Astrocyte (in vitro differentiated cells and primary cell): ENCODE data around the gene SSBP2.

Source experiments
- EZH2 ChIP-seq: IDR thresholded peaks from 2 replicates; pipeline ENCODE4 v1.6.1; 2012; ENCODE audit warnings: mild to moderate bottlenecking, low read length, inconsistent platforms; ENCODE audit not compliant: insufficient read depth
- TF ChIP-seq, protein P1 (sequence below): IDR thresholded peaks from 2 replicates; pipeline ENCODE4 v1.5.1; 2011; ENCODE audit warnings: low read depth, mild to moderate bottlenecking, inconsistent platforms, low read length, moderate library complexity; ENCODE audit not compliant: insufficient read depth

DNA sequence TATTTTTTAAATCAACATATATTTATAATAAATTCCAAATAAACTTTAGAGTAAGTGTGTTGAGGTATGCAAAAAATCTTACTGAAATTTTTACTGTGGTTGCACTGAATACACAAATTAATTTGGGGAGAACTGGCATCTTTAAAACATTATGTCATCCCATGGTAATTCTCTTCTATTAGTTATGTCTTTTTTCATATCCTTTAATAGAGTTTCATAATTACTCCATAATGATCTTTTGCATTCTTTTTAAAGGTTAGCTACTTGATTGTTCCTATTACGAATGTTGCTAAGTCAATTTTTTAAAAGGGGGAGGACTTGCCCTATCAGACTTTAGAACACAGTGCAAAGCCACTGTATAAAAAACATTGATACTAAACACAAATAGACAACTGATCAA, 26.8 kb downstream of the SSBP2 start:
- TF ChIP-seq, protein P1, sequence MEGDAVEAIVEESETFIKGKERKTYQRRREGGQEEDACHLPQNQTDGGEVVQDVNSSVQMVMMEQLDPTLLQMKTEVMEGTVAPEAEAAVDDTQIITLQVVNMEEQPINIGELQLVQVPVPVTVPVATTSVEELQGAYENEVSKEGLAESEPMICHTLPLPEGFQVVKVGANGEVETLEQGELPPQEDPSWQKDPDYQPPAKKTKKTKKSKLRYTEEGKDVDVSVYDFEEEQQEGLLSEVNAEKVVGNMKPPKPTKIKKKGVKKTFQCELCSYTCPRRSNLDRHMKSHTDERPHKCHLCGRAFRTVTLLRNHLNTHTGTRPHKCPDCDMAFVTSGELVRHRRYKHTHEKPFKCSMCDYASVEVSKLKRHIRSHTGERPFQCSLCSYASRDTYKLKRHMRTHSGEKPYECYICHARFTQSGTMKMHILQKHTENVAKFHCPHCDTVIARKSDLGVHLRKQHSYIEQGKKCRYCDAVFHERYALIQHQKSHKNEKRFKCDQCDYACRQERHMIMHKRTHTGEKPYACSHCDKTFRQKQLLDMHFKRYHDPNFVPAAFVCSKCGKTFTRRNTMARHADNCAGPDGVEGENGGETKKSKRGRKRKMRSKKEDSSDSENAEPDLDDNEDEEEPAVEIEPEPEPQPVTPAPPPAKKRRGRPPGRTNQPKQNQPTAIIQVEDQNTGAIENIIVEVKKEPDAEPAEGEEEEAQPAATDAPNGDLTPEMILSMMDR, result no peak
- TF ChIP-seq EZH2, result no peak
